Natural killer cell treated with Interleukin-12 subunit alpha and Interleukin-12 subunit beta and Interleukin-15 and Interleukin-18, amount 100 ng/mL, for 72 hours (primary cell): ENCODE measurements around the gene GPC6. TPM values are rescaled to one million over a fixed set of nuclear protein-coding genes. Genes with fewer than 3 reads are reported as not detected.

Experiments used
- ATAC-seq, 2 donors: fragments of 150-1000 bp; cut with Tn5 transposase in 1 of 2; sonication (Bioruptor Pico), chemical (Tn5 transposase) in 1 of 2; 2 replicates each; pipeline ENCODE4 v1.10.0; 2021
- DNase-seq: peaks from one replicate; pipeline ENCODE4 v3.0.0; 2022; ENCODE audit warnings: low spot score
- H3K27ac Mint-ChIP-seq, 2 donors: 1 replicate in 1 of 2; 2 replicates in 1 of 2; pipeline ENCODE4 v1.8.0; 2022; ENCODE audit warnings: mixed read lengths in 2 of 2, mild to moderate bottlenecking in 1 of 2, moderate library complexity in 1 of 2
- H3K27me3 Mint-ChIP-seq, 2 donors: 1 replicate in 1 of 2; 2 replicates in 1 of 2; pipeline ENCODE4 v1.8.0; 2022; ENCODE audit warnings: mixed read lengths in 2 of 2
- H3K36me3 Mint-ChIP-seq: one replicate; pipeline ENCODE4 v1.8.0; 2022; ENCODE audit warnings: mixed read lengths
- H3K4me1 Mint-ChIP-seq, 2 donors: 1 replicate in 1 of 2; 2 replicates in 1 of 2; pipeline ENCODE4 v1.8.0; 2022; ENCODE audit warnings: low read depth in 2 of 2, mixed read lengths in 2 of 2, mild to moderate bottlenecking in 1 of 2
- H3K4me3 Mint-ChIP-seq: one replicate; pipeline ENCODE4 v1.8.0; 2022; ENCODE audit warnings: mixed read lengths
- H3K9me3 Mint-ChIP-seq: 2 replicates; pipeline ENCODE4 v1.8.0; 2022; ENCODE audit warnings: mixed read lengths
- total RNA-seq, 2 donors: library from RNA; stranded (reverse); gene quantifications; one replicate each; pipeline ENCODE4 v1.2.3, GENCODE V29; 2022

GPC6 gene
- total RNA-seq, 2 donors from 2014 or later = not detected

DNA sequence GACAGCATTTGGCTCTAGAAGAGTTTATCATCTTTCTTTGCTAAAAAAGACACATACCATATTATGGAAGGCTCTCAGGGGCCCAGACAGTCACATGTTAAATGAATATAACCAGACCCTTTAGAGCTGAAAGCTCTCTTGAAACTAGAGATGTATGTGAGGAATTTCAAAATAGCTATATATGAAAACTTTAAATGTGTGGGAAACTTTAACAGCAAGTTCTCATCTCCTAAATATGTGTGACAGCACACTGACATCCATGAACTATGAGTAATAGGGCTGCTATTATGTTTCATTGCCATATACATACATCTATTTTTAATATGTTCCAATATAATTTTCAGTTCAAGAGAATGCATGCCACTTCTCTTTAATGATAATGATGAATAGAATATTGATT lies 509.5 kb downstream of the GPC6 start:
- H3K27ac Mint-ChIP-seq = no peak overlapping the region
- H3K4me1 Mint-ChIP-seq = no peaks in the 10 kb centered on the region

DNA sequence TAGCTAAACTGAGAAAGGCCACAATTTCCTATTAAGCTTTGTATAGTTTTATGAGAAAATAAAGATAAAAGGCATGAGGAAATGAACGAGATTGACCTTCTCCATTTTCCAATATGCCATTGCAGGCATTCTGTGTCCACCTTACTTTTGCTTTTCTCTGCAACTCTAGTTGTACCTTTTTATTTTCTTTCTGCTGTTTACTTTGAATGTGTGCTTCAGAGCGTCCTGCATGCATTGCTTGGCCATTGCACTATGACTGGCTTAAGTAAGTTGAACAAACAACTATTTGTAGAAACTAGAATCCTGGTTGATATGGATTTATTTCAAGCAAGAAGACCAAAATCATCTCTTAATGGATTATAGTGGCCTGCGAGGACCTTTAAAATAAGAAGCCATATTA lies 510.3 kb downstream of the GPC6 start:
- Mint-ChIP-seq H3K36me3 (no peaks in the 10 kb centered on the region), H3K4me1 (no peaks in the 10 kb centered on the region), H3K9me3 (peaks cover 6% of the 10 kb centered on the region), H3K4me3 (no peak overlapping the region), H3K27ac (no peak overlapping the region), H3K27me3 (no peaks in the 10 kb centered on the region)
- DNase-seq (no peak), ATAC-seq (no peak)

More for the DNA sequence above, 509.5 kb downstream of the GPC6 start:
- ATAC-seq = no peak
- Mint-ChIP-seq H3K36me3 (no peaks in the 10 kb centered on the region), H3K4me3 (no peak overlapping the region), H3K9me3 (peaks cover 3% of the 10 kb centered on the region), H3K27me3 (no peaks in the 10 kb centered on the region)
- no peak for DNase-seq

GRCh38 chr13:93740334-93740733 lies 513.7 kb downstream of the GPC6 start:
- H3K4me1 Mint-ChIP-seq = no peaks in the 10 kb centered on the region
- H3K9me3 Mint-ChIP-seq = peaks cover 14% of the 10 kb centered on the region
- no peak overlapping the region for H3K4me3 Mint-ChIP-seq
- ATAC-seq (no peak), DNase-seq (no peak)
- H3K27ac Mint-ChIP-seq = no peak overlapping the region
- peaks cover 5% of the 10 kb centered on the region for H3K36me3 Mint-ChIP-seq
- H3K27me3 Mint-ChIP-seq = no peaks in the 10 kb centered on the region

- H3K27ac Mint-ChIP-seq = no peak overlapping the region
- no peaks in the 10 kb centered on the region for H3K4me1 Mint-ChIP-seq
- peaks cover 12% of the 10 kb centered on the region for H3K9me3 Mint-ChIP-seq
- H3K36me3 Mint-ChIP-seq = peaks cover 6% of the 10 kb centered on the region
- DNase-seq = no peak
- no peak for ATAC-seq
- H3K27me3 Mint-ChIP-seq = no peaks in the 10 kb centered on the region
- H3K4me3 Mint-ChIP-seq = no peak overlapping the region
These were observed 517.4 kb downstream of the GPC6 start for GRCh38 chr13:93744033-93744432.

DNA sequence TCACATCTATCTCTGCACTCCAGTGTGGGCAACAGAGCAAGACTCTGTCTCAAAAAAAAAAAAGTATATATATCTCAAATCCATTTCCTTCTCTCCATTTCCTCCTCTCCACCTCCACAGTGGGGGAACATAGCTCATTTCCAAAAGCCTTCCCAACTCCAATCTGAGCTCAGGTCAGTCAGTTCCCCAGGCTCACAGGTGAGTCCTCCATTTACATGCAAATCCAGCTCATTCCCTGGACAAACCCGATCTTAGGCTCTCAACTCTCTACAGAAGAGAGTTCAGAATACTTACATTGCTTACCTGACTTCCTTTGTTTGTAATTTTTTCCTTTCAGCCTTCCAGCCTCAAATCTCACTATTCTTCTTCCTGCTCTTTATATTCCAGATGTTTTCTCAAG lies 518.3 kb downstream of the GPC6 start:
- Mint-ChIP-seq H3K27me3 (no peaks in the 10 kb centered on the region), H3K36me3 (peaks cover 6% of the 10 kb centered on the region), H3K27ac (no peak overlapping the region), H3K4me1 (no peaks in the 10 kb centered on the region), H3K9me3 (peaks cover 12% of the 10 kb centered on the region), H3K4me3 (no peak overlapping the region)
- DNase-seq (no peak), ATAC-seq (no peak)

- H3K27ac Mint-ChIP-seq = no peak overlapping the region
- peaks cover 12% of the 10 kb centered on the region for H3K9me3 Mint-ChIP-seq
- H3K27me3 Mint-ChIP-seq = no peaks in the 10 kb centered on the region
- H3K4me3 Mint-ChIP-seq = no peak overlapping the region
- no peaks in the 10 kb centered on the region for H3K4me1 Mint-ChIP-seq
- DNase-seq (no peak), ATAC-seq (no peak)
- H3K36me3 Mint-ChIP-seq = peaks cover 6% of the 10 kb centered on the region
These were observed 519.3 kb downstream of the GPC6 start for GRCh38 chr13:93745884-93746283.

- ATAC-seq (no peak), DNase-seq (no peak)
- H3K4me1 Mint-ChIP-seq = no peaks in the 10 kb centered on the region
- no peak overlapping the region for H3K27ac Mint-ChIP-seq
- H3K4me3 Mint-ChIP-seq = no peak overlapping the region
- peaks cover 9% of the 10 kb centered on the region for H3K9me3 Mint-ChIP-seq
- H3K36me3 Mint-ChIP-seq = peaks cover 6% of the 10 kb centered on the region
- H3K27me3 Mint-ChIP-seq = no peaks in the 10 kb centered on the region
These were observed 520.0 kb downstream of the GPC6 start for GRCh38 chr13:93746589-93746988.

DNA sequence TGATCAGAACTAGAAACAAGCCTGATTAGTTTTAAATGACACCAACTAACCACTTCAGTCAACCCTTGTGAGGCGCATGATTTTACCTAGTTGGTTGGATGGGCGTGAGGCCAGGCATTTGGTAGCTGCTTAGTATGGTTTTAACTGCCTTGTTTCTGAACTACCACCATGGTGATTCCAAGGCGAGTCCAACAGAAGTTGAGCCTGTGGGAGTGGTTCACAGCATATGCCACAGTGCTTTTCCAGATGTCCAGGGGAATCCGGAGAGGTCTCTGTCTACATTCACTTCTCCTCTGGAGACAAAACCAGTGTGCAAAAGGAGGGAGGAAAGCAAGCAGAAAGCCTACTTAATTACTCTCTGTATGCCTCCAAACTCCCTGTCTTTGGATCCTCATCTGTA lies 524.1 kb downstream of the GPC6 start:
- Mint-ChIP-seq H3K4me1 (no peaks in the 10 kb centered on the region), H3K27me3 (no peaks in the 10 kb centered on the region), H3K4me3 (no peak overlapping the region), H3K36me3 (no peaks in the 10 kb centered on the region), H3K9me3 (peaks cover 3% of the 10 kb centered on the region), H3K27ac (no peak overlapping the region)
- DNase-seq = no peak
- no peak for ATAC-seq

DNA sequence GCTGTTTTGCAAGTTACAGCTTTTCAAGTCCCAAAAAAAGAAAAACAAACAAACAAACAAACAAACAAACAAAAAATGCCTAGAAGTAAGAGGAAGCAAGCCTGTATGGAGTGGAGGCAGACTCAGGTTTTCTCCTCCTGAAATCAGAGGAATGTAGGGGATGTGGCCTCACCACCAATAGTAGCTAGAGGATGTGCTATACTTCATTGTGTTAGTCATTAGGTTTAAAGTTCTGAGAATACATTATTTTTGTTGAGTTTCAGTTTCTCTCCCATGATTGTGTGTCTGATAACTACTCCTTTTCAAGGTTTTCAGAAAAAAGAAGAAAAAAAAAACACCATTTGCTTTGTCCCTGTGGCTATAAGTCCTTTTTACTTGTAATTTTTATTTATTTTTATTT lies 524.5 kb downstream of the GPC6 start:
- Mint-ChIP-seq H3K4me1 (no peaks in the 10 kb centered on the region), H3K4me3 (no peak overlapping the region)

GRCh38 chr13:93752541-93752940 lies 525.9 kb downstream of the GPC6 start:
- DNase-seq = no peak
- H3K27me3 Mint-ChIP-seq = no peaks in the 10 kb centered on the region
- H3K4me3 Mint-ChIP-seq = no peak overlapping the region
- no peaks in the 10 kb centered on the region for H3K4me1 Mint-ChIP-seq
- peaks cover 3% of the 10 kb centered on the region for H3K9me3 Mint-ChIP-seq
- no peaks in the 10 kb centered on the region for H3K36me3 Mint-ChIP-seq
- no peak for ATAC-seq
- no peak overlapping the region for H3K27ac Mint-ChIP-seq

More for the DNA sequence above, 524.5 kb downstream of the GPC6 start:
- Mint-ChIP-seq H3K27me3 (no peaks in the 10 kb centered on the region), H3K9me3 (peaks cover 3% of the 10 kb centered on the region), H3K36me3 (no peaks in the 10 kb centered on the region), H3K27ac (no peak overlapping the region)
- ATAC-seq (no peak), DNase-seq (no peak)

- ATAC-seq = no peak
- no peak for DNase-seq
- Mint-ChIP-seq H3K27me3 (no peaks in the 10 kb centered on the region), H3K36me3 (no peaks in the 10 kb centered on the region), H3K4me3 (no peak overlapping the region), H3K27ac (no peak overlapping the region), H3K4me1 (no peaks in the 10 kb centered on the region), H3K9me3 (peaks cover 3% of the 10 kb centered on the region)
These were observed 527.0 kb downstream of the GPC6 start for GRCh38 chr13:93753639-93754038.

GRCh38 chr13:93755341-93755740 lies 528.7 kb downstream of the GPC6 start:
- Mint-ChIP-seq H3K27me3 (no peaks in the 10 kb centered on the region), H3K4me1 (peaks cover 2 to 4% of the 10 kb centered on the region in 2 donors), H3K36me3 (peaks cover 4% of the 10 kb centered on the region), H3K4me3 (no peak overlapping the region), H3K27ac (no peak overlapping the region), H3K9me3 (peaks cover 6% of the 10 kb centered on the region)
- DNase-seq (no peak), ATAC-seq (no peak)

- DNase-seq (no peak), ATAC-seq (no peak)
- H3K27ac Mint-ChIP-seq = no peak overlapping the region
- peaks cover 7% of the 10 kb centered on the region for H3K9me3 Mint-ChIP-seq
- no peaks in the 10 kb centered on the region for H3K27me3 Mint-ChIP-seq
- peaks cover 4% of the 10 kb centered on the region for H3K36me3 Mint-ChIP-seq
- H3K4me1 Mint-ChIP-seq = peaks cover 2 to 4% of the 10 kb centered on the region in 2 donors
- no peak overlapping the region for H3K4me3 Mint-ChIP-seq
These were observed 532.0 kb downstream of the GPC6 start for GRCh38 chr13:93758575-93758974.

- peaks cover 4% of the 10 kb centered on the region for H3K36me3 Mint-ChIP-seq
- H3K4me3 Mint-ChIP-seq = no peak overlapping the region
- peaks cover 14% of the 10 kb centered on the region for H3K9me3 Mint-ChIP-seq
- peaks cover 2 to 4% of the 10 kb centered on the region in 2 donors for H3K4me1 Mint-ChIP-seq
- no peak for DNase-seq
- no peaks in the 10 kb centered on the region for H3K27me3 Mint-ChIP-seq
- H3K27ac Mint-ChIP-seq = no peak overlapping the region
- no peak for ATAC-seq
These were observed 536.3 kb downstream of the GPC6 start for GRCh38 chr13:93762708-93763426.

- ATAC-seq (no peak), DNase-seq (no peak)
- Mint-ChIP-seq H3K27ac (no peak overlapping the region), H3K27me3 (no peaks in the 10 kb centered on the region), H3K36me3 (no peaks in the 10 kb centered on the region), H3K4me1 (no peaks in the 10 kb centered on the region), H3K4me3 (no peak overlapping the region), H3K9me3 (peaks cover 15% of the 10 kb centered on the region)
These were observed 538.5 kb downstream of the GPC6 start for GRCh38 chr13:93765062-93765461.
